NCI-H2107 treated with DMSO at 0.1 percent for 48 hours (cell line): ENCODE results near the gene ME3.
"Not testable (repeated sequence)": the region's sequence is repeated elsewhere in the genome, so short reads cannot be mapped to it uniquely, and the experiment has no call there.

Experiments used
- DNase-seq: peaks from one replicate; lab custom pipeline; 2025; ENCODE audit not compliant: unreplicated experiment; lab: John Stamatoyannopoulos, UW

The ME3 gene

DNA sequence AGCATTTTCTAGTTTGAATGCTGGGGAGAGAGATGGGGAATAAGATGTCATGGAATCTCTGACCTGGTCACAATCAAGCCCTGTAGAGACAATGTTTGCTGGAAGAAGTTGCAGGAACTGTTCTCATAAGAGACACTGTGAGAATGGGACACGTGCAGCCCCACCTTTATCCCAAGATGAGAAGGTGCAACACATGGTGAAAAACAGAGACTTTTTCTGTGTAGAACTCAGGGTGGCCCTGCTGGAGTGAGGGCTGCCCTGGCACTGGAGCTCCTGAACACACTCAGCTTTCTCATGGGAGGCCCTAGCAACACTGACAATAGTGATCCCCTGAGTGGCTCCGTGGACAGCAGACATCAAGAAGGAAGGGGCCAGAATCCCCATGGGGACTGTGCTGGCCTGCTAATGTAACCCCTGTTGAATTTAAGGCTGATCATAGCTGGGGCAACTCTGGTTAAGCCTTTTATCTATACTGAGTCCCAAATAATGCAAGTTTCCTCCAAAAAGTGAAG is 106.6 kb downstream of the ME3 start:
- no peak for DNase-seq

- DNase-seq = no peak
Measured at GRCh38 chr11:86565388-86565787, 107.0 kb downstream of the ME3 start.

GRCh38 chr11:86562842-86563241 is 109.6 kb downstream of the ME3 start:
- not testable (repeated sequence) for DNase-seq

GRCh38 chr11:86559311-86559945 is 113.0 kb downstream of the ME3 start:
- no peak for DNase-seq

DNA sequence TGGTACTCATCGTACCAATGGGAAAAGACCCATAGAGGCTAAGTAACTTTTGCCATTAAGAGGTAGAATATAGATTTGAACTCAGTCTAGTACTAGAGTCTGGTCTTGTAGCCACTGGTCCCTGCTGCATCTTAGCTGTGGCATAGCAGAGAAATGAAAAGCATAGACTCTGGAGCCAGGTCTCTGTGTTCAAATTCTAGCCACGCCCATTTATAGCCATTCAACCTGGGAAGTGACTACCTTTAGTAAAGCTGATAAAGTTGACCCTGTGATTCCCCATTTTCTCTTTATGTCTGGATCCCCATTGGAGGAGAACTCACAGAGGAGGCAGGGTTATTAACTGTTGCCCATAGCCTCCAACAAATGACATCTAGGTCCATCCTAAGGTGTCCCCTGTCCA is 113.6 kb downstream of the ME3 start:
- DNase-seq = no peak

GRCh38 chr11:86558207-86558606 is 114.2 kb downstream of the ME3 start:
- no peak for DNase-seq

- DNase-seq = no peak
Measured at GRCh38 chr11:86555866-86556265, 116.5 kb downstream of the ME3 start.

DNA sequence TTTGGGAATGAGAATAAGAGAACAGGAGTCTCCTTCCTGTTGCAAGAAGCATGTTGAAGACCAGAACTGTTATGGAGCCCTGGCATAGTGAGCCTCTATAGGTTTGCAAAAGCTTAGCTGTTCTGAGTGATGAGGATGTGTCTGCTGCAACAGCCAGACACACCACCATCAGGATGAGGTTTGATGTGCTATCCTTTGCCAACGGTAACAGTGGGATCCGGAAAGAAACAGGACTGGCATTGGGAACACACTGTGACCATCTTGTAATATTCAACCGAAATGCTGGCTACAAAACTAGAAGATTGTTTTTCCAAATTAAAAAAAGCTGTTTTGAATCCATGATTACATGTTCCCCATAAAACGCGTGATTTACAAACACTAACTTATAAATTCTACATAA is 117.0 kb downstream of the ME3 start:
- DNase-seq = no peak

GRCh38 chr11:86553265-86553664 is 119.2 kb downstream of the ME3 start:
- no peak for DNase-seq

- DNase-seq = no peak
Measured at GRCh38 chr11:86551288-86552092, 120.9 kb downstream of the ME3 start.

- no peak for DNase-seq
Measured at GRCh38 chr11:86550757-86551156, 121.7 kb downstream of the ME3 start.

DNA sequence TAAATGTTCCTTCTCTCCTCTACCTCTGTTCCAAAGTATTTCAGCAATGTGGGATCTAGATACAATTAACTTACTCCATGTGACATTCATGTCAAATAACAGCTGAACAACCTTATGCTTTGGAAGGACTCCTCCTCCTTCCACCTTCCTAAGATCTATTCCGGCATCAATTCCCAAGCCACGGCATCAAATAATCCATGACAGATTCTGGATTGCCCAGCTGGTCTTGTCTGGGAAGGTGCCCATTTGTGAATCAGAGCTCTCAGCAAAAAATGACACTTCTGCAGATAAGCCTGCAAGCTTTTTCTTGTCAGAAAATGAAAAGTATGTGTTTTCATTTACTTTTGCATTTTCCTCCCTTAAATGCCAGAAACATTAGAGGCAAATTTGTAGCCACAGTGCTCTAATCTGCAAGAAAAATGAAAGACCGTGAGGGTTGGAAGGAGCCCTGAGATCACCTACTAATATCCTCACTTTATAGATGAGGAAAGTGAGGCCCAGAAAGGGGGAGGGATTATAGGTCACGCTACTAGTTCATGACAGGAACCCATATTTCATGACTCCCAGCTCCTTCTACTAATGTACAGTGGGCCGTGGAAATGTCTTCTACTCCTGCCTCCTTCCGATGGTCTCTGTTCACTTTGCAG is 124.0 kb downstream of the ME3 start:
- DNase-seq = no peak

GRCh38 chr11:86547727-86548126 is 124.7 kb downstream of the ME3 start:
- DNase-seq = no peak

DNA sequence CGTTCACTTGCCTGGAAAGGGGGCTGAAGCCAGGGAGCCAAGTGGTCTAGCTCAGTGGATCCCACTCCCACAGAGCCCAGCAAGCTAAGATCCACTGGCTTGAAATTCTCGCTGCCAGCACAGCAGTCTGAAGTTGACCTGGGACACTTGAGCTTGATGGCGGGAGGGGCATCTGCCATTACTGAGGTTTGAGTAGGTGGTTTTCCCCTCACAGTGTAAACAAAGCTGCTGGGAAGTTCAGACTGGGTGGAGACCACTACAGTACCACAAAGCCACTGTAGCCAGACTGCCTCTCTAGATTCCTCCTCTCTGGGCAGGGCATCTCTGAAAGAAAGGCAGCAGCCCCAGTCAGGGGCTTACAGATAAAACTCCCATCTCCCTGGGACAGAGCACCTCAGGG is 131.1 kb downstream of the ME3 start:
- not testable (repeated sequence) for DNase-seq

DNA sequence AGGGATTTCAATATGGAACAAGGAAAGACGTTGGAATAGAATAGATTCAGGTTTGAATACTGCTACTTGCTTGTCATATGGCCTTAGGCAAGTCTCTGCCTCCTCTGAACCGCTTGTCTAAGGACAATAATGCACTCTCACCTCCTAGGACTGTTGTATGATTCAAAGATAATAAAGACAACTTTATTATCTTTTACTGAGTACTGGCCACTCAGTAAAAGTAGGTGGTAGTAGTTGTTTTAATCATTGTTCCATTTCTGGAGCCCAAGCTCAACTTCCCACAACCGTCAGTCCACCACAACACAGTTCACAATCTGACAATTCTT is 134.2 kb downstream of the ME3 start:
- DNase-seq = no peak

DNA sequence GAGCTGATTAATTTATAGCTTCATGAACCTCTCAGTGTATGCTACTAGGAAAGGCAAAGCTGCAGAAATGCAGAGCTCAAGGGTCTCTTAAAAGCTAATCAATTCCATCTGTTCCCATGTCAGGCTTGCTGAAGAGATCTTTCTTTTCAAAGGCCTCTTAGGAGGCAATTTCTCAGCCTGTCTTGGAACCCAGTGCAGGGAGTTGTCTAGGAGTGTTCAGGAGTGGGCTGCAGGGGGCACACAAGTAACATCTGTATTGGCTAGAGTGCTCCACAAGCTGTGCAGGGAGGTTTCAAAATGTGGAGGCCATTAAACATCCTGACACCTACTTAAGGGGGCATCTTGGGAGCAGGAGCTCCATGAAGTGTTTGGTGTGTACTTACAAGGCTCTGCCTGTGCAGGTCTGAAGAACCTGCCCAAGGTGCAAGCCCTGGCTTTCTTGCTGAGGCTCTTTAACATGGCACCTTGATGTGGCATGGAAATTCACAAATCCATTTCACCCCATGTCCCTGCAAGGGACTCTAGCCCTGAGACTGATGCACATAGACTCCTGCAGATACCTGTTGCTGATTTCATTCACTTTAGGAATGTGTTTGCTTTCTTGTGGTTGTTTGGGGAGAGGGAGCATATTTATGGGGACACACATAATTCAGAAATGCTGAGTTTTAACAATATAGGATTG is 134.7 kb downstream of the ME3 start:
- no peak for DNase-seq

GRCh38 chr11:86535773-86536172 is 136.6 kb downstream of the ME3 start:
- DNase-seq = no peak

DNA sequence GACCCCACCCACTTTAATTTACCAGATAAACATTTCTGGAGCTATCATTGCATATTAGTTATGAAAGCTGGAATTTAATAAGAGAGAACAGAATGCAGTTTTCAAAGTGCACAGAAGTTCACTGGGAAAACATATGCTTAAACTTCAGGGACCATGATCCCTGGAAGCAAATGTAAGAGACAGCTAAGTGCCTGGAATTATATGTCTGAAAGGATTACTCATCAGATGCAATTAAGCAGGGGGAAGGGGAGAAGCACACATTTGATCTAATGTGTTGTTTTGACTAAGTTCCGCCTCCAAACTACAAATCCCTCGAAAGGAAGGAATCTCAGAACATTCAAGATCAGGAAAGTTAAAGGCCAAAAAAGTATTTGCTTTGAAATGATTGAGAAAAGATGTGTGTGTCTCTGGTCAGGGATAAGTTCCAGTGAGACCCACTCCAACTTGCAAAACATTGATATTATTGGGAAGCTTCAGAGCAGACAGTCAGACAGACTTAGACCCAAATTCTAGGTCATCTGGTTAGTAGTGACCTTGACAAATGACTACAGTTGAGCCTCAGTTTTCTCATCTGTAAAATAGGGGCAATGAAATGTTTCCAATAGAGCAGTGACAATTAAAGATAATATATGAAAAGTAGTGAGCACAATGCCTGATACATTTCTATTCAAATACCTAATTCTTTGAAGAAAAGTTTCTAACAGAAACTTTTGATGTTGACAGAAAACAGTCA is 147.6 kb downstream of the ME3 start:
- DNase-seq = no peak

GRCh38 chr11:86523738-86524619 is 148.4 kb downstream of the ME3 start:
- DNase-seq = no peak

DNA sequence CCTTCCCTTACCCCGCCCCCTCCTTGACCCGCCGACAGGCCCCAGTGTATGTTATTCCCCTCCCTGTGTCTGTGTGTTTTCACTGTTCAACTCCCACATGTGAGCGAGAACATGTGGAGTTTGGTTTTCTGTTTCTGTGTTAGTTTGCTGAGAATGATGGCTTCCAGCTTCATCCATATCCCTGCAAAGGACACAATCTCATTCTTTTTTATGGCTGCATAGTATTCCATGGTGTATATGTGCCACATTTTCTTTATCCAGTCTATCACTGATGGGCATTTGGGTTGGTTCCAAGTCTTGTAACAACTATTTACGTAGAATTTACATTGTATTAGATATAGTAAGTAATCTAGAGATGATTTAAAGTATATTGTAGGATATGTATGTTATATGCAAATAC is 149.9 kb downstream of the ME3 start:
- not testable (repeated sequence) for DNase-seq
